HCT116 (cell line): ENCODE results near the gene NOTCH1.

ENCODE experiments used
- EZH2 ChIP-seq: fragments of 200-600 bp; sonication (generic); IDR thresholded peaks from 2 replicates; pipeline ENCODE4 v1.6.1; 2017; ENCODE audit warnings: antibody characterized with exemption, mixed run types
- POLR2A ChIP-seq: IDR thresholded peaks from 2 replicates; pipeline ENCODE4 v1.7.0; 2011; ENCODE audit warnings: borderline replicate concordance; ENCODE audit not compliant: insufficient read depth, insufficient read length; ENCODE audit errors: extremely low read depth
- POLR2AphosphoS5 ChIP-seq: IDR thresholded peaks from 2 replicates; pipeline ENCODE4 v1.6.1; 2011; ENCODE audit warnings: mild to moderate bottlenecking, low read depth, low read length, moderate library complexity
- RAD21 ChIP-seq: IDR thresholded peaks from 2 replicates; pipeline ENCODE4 v1.6.1; 2012; ENCODE audit warnings: low read depth, mild to moderate bottlenecking
- SIN3A ChIP-seq: IDR thresholded peaks from 2 replicates; pipeline ENCODE4 v1.6.1; 2012; ENCODE audit warnings: low read depth
- SRF ChIP-seq: IDR thresholded peaks from 2 replicates; pipeline ENCODE4 v1.6.1; 2012; ENCODE audit warnings: low read depth
- YY1 ChIP-seq: IDR thresholded peaks from 2 replicates; pipeline ENCODE4 v1.6.1; 2011; ENCODE audit warnings: low read length, low read depth, moderate library complexity, mild to moderate bottlenecking; ENCODE audit not compliant: insufficient replicate concordance; ENCODE audit errors: extremely low read depth
- ZFX ChIP-seq: fragments of 450-650 bp; IDR thresholded peaks from 2 replicates; pipeline ENCODE4 v1.6.1; 2017
- ZNF274 ChIP-seq: fragments of 200-500 bp; sonication (Bioruptor generic); IDR thresholded peaks from 2 replicates; pipeline ENCODE4 v1.6.1; 2014; ENCODE audit warnings: mild to moderate bottlenecking, low read depth, low read length, inconsistent platforms
- TF ChIP-seq, protein P1 (sequence below), 3 experiments: fragments of 200-600 bp in 1 of 3; sonication (generic) in 1 of 3; IDR thresholded peaks in 2 of 3; conservative IDR thresholded peaks in 1 of 3; 2 replicates each; pipeline ENCODE4 v1.5.1; 2012 to 2017; ENCODE audit warnings: low read depth in 2 of 3, low read length in 2 of 3, antibody characterized with exemption in 1 of 3, borderline replicate concordance in 1 of 3, control low read depth in 1 of 3, mild to moderate bottlenecking in 1 of 3, mixed read lengths in 1 of 3, mixed run types in 1 of 3, moderate library complexity in 1 of 3; ENCODE audit not compliant: insufficient read depth in 1 of 3
- TF ChIP-seq, protein P2 (sequence below): IDR thresholded peaks from 2 replicates; pipeline ENCODE4 v1.6.1; 2012
- TF ChIP-seq, protein P3 (sequence below): IDR thresholded peaks from 2 replicates; pipeline ENCODE4 v1.6.1; 2012; ENCODE audit warnings: low read depth
- TF ChIP-seq, protein P4 (sequence below): IDR thresholded peaks from 2 replicates; pipeline ENCODE4 v1.6.1; 2012

DNA sequence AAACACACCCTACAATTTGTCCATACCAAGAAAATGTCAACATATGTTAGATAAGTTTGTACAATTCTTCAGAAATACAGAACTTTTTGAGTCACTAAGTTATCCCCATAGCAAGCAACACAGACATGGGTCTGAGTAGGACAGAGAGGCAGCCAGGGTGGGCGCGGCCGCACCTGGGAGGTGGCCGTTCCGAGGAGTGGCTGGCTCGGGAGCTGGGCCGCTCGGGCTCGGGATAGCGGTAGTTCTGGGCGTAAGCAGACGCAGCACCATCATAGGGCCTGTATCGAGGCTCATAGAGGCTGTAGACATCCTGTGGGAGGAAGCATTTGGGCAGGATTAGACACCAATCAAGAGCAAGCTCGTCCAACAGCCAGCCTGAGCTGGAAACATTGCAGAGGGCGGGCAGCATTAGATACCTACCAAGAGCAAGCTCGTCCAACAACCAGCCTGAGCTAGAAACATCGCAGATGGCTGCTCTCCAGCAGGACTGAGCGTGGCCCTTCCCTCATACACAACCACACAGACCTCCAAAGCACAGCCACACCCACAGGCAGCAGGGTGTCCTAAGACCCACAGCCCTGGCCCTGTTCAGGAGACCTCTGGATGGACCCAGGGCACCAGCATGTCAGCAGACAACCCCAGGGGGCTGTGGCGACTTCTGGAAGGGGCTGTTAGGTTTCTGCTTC lies 73.9 kb downstream of the NOTCH1 start:
- TF ChIP-seq, protein P1, sequence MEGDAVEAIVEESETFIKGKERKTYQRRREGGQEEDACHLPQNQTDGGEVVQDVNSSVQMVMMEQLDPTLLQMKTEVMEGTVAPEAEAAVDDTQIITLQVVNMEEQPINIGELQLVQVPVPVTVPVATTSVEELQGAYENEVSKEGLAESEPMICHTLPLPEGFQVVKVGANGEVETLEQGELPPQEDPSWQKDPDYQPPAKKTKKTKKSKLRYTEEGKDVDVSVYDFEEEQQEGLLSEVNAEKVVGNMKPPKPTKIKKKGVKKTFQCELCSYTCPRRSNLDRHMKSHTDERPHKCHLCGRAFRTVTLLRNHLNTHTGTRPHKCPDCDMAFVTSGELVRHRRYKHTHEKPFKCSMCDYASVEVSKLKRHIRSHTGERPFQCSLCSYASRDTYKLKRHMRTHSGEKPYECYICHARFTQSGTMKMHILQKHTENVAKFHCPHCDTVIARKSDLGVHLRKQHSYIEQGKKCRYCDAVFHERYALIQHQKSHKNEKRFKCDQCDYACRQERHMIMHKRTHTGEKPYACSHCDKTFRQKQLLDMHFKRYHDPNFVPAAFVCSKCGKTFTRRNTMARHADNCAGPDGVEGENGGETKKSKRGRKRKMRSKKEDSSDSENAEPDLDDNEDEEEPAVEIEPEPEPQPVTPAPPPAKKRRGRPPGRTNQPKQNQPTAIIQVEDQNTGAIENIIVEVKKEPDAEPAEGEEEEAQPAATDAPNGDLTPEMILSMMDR (IDR thresholded peaks at IDR 0.05 in 2 of 3, conservative IDR thresholded peaks at IDR 0.05 in 1 of 3; ENCODE audit: borderline replicate concordance in 1 of 3, insufficient read depth in 1 of 3, low read depth in 2 of 3, low read length in 2 of 3) = no peak
- no peak for TF ChIP-seq POLR2A
- TF ChIP-seq EZH2 = no peak
- no peak for TF ChIP-seq RAD21
- TF ChIP-seq YY1 = no peak
- TF ChIP-seq, protein P2, sequence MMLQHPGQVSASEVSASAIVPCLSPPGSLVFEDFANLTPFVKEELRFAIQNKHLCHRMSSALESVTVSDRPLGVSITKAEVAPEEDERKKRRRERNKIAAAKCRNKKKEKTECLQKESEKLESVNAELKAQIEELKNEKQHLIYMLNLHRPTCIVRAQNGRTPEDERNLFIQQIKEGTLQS = no peak
- TF ChIP-seq, protein P3, sequence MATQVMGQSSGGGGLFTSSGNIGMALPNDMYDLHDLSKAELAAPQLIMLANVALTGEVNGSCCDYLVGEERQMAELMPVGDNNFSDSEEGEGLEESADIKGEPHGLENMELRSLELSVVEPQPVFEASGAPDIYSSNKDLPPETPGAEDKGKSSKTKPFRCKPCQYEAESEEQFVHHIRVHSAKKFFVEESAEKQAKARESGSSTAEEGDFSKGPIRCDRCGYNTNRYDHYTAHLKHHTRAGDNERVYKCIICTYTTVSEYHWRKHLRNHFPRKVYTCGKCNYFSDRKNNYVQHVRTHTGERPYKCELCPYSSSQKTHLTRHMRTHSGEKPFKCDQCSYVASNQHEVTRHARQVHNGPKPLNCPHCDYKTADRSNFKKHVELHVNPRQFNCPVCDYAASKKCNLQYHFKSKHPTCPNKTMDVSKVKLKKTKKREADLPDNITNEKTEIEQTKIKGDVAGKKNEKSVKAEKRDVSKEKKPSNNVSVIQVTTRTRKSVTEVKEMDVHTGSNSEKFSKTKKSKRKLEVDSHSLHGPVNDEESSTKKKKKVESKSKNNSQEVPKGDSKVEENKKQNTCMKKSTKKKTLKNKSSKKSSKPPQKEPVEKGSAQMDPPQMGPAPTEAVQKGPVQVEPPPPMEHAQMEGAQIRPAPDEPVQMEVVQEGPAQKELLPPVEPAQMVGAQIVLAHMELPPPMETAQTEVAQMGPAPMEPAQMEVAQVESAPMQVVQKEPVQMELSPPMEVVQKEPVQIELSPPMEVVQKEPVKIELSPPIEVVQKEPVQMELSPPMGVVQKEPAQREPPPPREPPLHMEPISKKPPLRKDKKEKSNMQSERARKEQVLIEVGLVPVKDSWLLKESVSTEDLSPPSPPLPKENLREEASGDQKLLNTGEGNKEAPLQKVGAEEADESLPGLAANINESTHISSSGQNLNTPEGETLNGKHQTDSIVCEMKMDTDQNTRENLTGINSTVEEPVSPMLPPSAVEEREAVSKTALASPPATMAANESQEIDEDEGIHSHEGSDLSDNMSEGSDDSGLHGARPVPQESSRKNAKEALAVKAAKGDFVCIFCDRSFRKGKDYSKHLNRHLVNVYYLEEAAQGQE = no peak
- TF ChIP-seq ZNF274 = no peak
- no peak for TF ChIP-seq ZFX
- no peak for TF ChIP-seq SIN3A
- no peak for TF ChIP-seq SRF
- no peak for TF ChIP-seq POLR2AphosphoS5
- TF ChIP-seq, protein P4, sequence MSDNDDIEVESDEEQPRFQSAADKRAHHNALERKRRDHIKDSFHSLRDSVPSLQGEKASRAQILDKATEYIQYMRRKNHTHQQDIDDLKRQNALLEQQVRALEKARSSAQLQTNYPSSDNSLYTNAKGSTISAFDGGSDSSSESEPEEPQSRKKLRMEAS = no peak
